NCI-H69 (cell line): ENCODE measurements around the gene SLC38A9.
"Not testable (repeated sequence)": the region's sequence is repeated elsewhere in the genome, so short reads cannot be mapped to it uniquely, and the experiment has no call there.

Experiments
- DNase-seq: peaks from one replicate; lab custom pipeline; 2025; lab: John Stamatoyannopoulos, UW

SLC38A9 gene

GRCh38 chr5:55610542-55610941 is 101.6 kb downstream of the SLC38A9 start:
- no peak for DNase-seq

GRCh38 chr5:55609413-55609812 is 102.7 kb downstream of the SLC38A9 start:
- DNase-seq: no peak

GRCh38 chr5:55608595-55609349 is 103.4 kb downstream of the SLC38A9 start:
- DNase-seq: no peak

GRCh38 chr5:55607309-55607708 is 104.8 kb downstream of the SLC38A9 start:
- not testable (repeated sequence) for DNase-seq

DNA sequence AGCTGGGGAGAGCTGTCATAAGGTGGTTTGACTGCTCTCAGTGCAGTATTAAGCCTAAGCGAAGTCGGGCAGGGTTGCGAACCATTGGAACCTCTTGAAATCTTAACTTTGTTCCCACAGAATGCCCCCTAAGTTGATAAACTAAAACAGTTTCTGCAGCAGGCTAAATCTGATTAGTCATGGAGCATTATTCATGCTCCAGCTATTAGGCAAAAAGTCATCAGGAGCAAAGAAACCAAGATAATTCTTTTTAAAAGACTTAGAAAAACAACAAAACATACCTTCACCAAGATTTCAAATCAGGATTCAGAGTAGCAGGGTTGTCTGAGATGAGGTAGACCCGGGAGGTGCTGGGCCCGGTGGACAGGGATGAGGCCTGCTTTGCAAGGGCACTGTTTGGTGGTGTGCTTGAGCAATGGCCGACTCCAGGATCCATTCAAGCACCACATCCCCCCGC is 107.5 kb downstream of the SLC38A9 start:
- no peak for DNase-seq

GRCh38 chr5:55603922-55604321 is 108.2 kb downstream of the SLC38A9 start:
- DNase-seq: no peak

GRCh38 chr5:55601628-55602027 is 110.5 kb downstream of the SLC38A9 start:
- DNase-seq: peak; percentile 42

DNA sequence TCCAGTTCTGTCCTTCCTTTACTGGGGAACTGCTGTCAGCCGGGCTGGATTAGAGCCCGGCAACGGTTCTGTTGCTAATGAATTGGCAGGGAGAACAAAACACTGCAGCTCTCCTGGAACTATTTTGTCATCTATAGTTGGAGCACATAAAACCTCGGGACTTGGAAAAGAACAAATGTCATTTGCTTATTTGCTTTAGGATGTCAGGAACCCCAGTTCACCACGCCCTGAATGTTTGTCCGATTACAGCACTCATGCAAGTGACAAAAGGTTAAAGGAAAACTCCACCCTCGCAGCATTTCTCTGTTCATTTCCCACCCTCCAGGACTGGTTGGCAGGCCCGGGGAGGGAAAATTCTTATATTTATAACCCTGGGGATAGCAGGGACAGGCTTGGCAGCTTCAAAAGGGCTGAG is 110.9 kb downstream of the SLC38A9 start:
- DNase-seq: peak; percentile 80

DNA sequence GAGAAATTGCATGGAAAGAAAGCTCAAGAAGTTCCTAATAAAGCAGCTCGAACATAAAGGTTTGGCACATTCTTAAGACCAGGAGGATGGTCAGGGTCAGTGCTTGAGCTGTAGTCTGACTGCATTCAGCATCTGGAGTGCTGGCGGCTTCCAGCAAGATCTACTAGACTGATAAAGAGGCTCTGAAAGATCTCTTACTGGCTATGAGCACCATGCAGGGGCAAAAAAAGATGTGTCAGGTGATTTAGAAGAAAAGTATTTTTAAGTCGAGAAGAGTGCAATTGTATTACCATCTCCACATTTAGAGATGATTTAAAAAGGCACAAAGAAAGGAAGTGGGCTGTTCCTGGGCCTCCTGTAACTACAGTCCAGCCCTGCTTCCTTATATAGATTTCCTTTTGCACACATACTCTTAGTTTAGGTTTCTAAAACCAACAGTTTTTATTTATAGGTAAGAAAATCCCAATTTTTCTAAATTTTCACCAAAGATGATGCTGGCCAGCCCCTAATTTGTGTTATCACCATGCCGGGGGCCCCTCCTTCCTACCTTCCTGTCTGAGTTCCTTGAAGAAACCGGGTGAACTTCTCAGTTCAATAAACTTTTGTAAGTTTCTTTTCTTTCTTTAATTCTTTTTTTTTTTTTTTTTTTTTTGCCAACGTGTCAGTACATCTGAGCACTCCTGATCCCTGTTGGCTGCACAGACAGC is 111.5 kb downstream of the SLC38A9 start:
- DNase-seq: peak; percentile 48

GRCh38 chr5:55600086-55600485 is 112.0 kb downstream of the SLC38A9 start:
- DNase-seq: no peak

DNA sequence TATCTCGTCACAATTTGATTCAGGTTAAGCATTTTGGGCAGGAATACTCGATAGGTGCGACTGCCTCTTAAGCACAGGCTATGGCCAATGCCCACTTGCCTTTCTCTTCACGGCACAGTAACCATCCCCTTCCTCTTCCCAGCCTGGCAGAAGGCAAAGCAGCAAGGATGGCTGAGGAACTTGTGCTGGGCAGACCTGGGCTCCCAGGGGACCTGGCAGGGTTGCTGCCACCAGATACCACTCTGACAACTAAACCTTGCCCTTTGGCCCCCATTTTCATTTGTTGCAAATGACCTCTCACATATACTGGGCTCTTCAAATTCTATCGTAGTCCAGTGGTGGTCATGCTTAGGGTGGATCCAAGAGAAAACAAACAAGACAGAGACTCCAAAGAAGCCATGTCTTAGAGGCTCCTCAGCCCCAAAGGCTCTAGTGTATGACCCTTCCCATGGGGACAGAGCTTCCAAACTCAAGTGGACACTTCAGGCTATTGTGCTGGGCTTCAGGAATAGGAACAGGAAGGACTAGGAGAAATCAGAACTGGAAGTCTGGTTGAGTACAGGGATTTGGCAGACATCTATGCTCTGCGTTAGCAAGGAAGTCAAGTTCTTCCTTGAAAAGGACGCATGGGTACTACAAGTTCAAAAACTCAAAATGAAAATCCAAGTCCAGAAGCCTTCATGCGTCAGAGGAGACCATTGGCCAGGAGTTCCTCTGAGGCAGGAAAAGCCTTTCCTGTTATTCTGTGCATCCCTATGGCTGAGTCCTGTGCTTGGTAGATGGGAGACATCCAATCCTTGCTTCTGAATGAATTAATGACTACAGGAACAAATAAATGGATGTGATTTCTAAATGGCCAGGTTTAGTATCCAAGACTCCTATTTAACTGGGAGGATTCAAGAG is 112.7 kb downstream of the SLC38A9 start:
- DNase-seq: peak; percentile 20

- peak; percentile 86 for DNase-seq
These were observed 114.8 kb downstream of the SLC38A9 start for GRCh38 chr5:55597014-55597981.

GRCh38 chr5:55594671-55595070 is 117.5 kb downstream of the SLC38A9 start:
- DNase-seq: no peak

DNA sequence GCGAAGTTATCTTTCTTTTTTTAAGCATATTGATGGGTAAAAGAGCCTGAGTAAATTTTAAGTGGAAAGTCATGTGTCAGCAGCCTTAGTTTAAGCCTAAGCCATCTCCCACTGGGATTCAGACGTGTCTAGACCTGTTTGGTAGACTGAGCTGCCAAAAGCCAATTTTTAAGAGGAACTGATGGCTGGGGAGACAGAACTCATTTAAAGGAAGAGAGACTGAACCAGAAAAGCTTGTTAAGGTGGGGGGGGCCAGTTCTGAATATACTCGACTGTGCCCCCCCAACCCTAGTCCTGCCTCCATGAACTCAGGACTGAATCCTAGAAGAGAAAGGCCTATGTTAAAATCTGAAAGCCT is 119.0 kb downstream of the SLC38A9 start:
- DNase-seq: peak; percentile 95

- no peak for DNase-seq
These were observed 119.6 kb downstream of the SLC38A9 start for GRCh38 chr5:55592388-55593114.

DNA sequence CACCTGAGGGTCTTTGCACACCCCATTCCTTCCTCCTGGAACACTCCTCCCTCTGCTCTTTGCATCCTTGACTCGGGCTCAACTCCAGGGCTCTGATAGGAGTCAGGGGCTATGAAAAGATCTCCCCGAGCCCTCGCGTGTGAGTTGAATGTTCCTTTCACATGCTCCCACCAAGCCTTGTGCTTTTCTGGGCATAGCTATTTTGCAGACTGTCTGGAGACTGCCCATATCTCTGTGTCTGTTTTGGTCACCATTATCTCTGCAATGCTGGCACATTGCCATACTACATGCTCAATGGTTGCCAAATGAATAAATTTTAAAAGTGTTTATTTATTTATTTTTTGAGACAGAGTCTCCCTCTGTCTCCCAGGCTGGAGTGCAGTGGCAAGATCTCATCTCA is 120.4 kb downstream of the SLC38A9 start:
- DNase-seq: peak; percentile 26

- no peak for DNase-seq
These were observed 126.9 kb downstream of the SLC38A9 start for GRCh38 chr5:55585206-55585610.

DNA sequence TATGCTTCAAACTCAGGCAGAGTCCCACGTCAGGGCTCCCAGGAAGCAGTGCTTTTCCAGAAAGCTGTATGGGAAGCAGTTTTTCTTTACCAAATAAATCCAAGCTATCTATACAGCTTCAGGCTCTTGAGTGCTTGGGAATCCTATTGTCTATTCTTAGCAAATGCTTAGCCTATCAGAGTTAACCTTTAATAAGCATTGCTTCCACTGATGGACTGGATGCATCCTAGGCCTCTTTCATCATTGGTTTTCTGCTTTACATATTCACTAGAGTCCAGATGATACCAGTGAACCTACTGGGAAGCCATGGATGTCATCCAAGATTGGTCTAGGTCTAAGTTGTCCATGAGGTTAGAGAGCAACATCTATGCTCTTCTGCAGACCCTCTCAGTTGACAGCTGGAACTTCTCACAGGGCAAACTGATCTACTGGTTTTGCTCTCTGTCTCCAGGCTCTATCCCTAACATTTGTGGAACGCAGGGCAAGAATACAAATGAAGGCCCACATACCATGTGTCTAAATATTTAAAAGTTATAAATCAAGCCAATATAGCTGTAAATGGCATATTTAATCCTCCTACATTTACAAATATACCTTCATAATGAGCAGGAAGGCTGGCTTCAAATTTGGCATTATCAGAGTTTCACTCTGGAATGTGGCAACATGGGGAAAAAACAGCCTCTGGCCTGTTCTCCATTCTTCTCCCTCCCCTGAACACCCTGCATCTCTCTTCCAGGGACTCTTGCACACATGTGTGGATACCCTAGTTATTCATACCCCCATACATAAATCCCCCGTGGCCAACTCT is 127.5 kb downstream of the SLC38A9 start:
- DNase-seq: no peak

DNA sequence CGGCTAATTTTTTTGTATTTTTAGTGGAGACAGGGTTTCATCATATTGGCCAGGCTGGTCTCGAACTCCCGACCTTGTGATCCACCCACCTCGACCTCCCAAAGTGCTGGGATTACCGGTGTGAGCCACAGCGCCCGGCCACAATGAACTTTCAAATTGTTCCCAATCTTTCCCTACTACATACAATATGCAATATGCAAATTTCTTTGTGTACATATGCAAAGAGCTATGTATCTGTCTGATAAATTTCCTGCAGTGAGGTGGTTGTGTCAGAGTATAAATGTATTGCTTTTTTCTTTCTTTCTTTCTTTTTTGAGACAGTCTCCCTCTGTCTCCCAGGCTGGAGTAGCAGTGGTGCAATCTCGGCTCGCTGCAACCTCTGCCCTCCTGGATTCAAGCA is 128.5 kb downstream of the SLC38A9 start:
- DNase-seq: no peak

GRCh38 chr5:55582256-55582655 is 129.9 kb downstream of the SLC38A9 start:
- DNase-seq: no peak
